Astrocyte (in vitro differentiated cells and primary cell): ENCODE data around the gene SYT8. TPM values are rescaled to one million over a fixed set of nuclear protein-coding genes. Genes with fewer than 3 reads are reported as not detected.

ENCODE experiments used
- DNase-seq: peaks from one replicate; pipeline ENCODE4 v3.0.0-alpha.2; 2010; ENCODE audit warnings: low read depth
- FAIRE-seq: peaks from 2 replicates; lab custom pipeline; 2011; peaks lifted over from hg19 to GRCh38; lab: Jason Lieb, UNC
- H2AFZ ChIP-seq: 2 replicates; pipeline ENCODE4 v1.6.0; 2012; ENCODE audit warnings: low read depth, low read length, inconsistent platforms
- H3K27ac ChIP-seq: 2 replicates; pipeline ENCODE4 v1.5.1; 2011; ENCODE audit warnings: low read depth, low read length, inconsistent platforms
- H3K27me3 ChIP-seq: 2 replicates; pipeline ENCODE4 v1.6.0; 2011; ENCODE audit warnings: low read length, inconsistent platforms; ENCODE audit not compliant: insufficient read depth
- H3K36me3 ChIP-seq: 2 replicates; pipeline ENCODE4 v1.5.1; 2011; ENCODE audit warnings: low read length, inconsistent platforms; ENCODE audit not compliant: insufficient read depth
- H3K4me1 ChIP-seq: 2 replicates; pipeline ENCODE4 v1.5.1; 2011; ENCODE audit warnings: low read length, inconsistent platforms; ENCODE audit not compliant: insufficient read depth
- H3K4me2 ChIP-seq: 2 replicates; pipeline ENCODE4 v1.6.0; 2012; ENCODE audit warnings: low read length, inconsistent platforms
- H3K4me3 ChIP-seq: 2 replicates; pipeline ENCODE4 v1.5.1; 2011; ENCODE audit warnings: low read depth, mild to moderate bottlenecking, low read length, inconsistent platforms; ENCODE audit not compliant: insufficient read depth
- H3K79me2 ChIP-seq: 2 replicates; pipeline ENCODE4 v1.6.0; 2012; ENCODE audit warnings: mild to moderate bottlenecking, low read length, inconsistent platforms; ENCODE audit not compliant: insufficient read depth
- H3K9ac ChIP-seq: 2 replicates; pipeline ENCODE4 v1.6.0; 2012; ENCODE audit warnings: mild to moderate bottlenecking, low read length, inconsistent platforms
- H3K9me3 ChIP-seq: 2 replicates; pipeline ENCODE4 v1.5.1; 2012; ENCODE audit warnings: low read depth, mild to moderate bottlenecking, low read length, inconsistent platforms; ENCODE audit not compliant: insufficient read depth
- H4K20me1 ChIP-seq: 2 replicates; pipeline ENCODE4 v1.6.0; 2012; ENCODE audit warnings: low read length, inconsistent platforms; ENCODE audit not compliant: insufficient read depth
- H3K27ac Mint-ChIP-seq: one replicate; pipeline ENCODE4 v1.8.0; 2021; ENCODE audit warnings: mild to moderate bottlenecking, mixed read lengths; ENCODE audit not compliant: unreplicated experiment
- H3K27me3 Mint-ChIP-seq: one replicate; pipeline ENCODE4 v1.8.0; 2021; ENCODE audit warnings: low read depth, mixed read lengths; ENCODE audit not compliant: unreplicated experiment
- H3K36me3 Mint-ChIP-seq: one replicate; pipeline ENCODE4 v1.8.0; 2021; ENCODE audit warnings: low read depth, mixed read lengths; ENCODE audit not compliant: unreplicated experiment
- H3K4me1 Mint-ChIP-seq: one replicate; pipeline ENCODE4 v1.8.0; 2021; ENCODE audit warnings: low read depth, mixed read lengths; ENCODE audit not compliant: unreplicated experiment
- H3K4me3 Mint-ChIP-seq: one replicate; pipeline ENCODE4 v1.8.0; 2021; ENCODE audit warnings: mild to moderate bottlenecking, moderate library complexity, mixed read lengths; ENCODE audit not compliant: unreplicated experiment
- H3K9me3 Mint-ChIP-seq: one replicate; pipeline ENCODE4 v1.8.0; 2021; ENCODE audit warnings: mild to moderate bottlenecking, mixed read lengths; ENCODE audit not compliant: unreplicated experiment
- EZH2 ChIP-seq: IDR thresholded peaks from 2 replicates; pipeline ENCODE4 v1.6.1; 2012; ENCODE audit warnings: mild to moderate bottlenecking, low read length, inconsistent platforms; ENCODE audit not compliant: insufficient read depth
- total RNA-seq: library from RNA; stranded (reverse); gene quantifications from 2 replicates; pipeline ENCODE4 v1.2.1, GENCODE V29; 2021
- TF ChIP-seq, protein P1 (sequence below): IDR thresholded peaks from 2 replicates; pipeline ENCODE4 v1.5.1; 2011; ENCODE audit warnings: low read depth, mild to moderate bottlenecking, inconsistent platforms, low read length, moderate library complexity; ENCODE audit not compliant: insufficient read depth

SYT8 gene
- total RNA-seq, 1 donor from 2014 or later: 0.36 TPM

DNA sequence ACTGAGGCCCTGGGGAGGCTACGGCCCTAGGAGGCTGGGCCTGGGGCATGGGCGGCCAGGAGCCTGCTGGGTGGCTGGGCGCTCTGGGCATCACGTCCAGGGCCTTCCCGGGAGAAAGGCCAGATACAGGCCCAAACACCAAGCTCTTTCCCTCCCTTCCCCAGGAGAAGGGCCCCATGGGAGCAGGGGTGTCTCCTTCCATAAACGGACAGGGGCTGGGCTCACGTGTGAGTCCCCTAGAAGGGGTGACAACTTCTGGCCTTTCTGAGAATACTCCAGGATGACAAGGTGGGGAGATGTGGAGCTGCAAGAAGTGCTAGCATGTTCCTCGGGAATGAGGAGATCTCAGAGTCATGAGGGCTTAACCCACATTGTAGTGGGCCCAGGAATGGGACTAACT, 19.5 kb upstream of the SYT8 start:
- DNase-seq (no peak), FAIRE-seq (no peak)
- no peak overlapping the region for H3K9ac ChIP-seq
- no peaks in the 10 kb centered on the region for H3K36me3 ChIP-seq
- peaks cover 1% of the 10 kb centered on the region for H3K36me3 Mint-ChIP-seq
- H3K4me1 Mint-ChIP-seq: peaks cover 4% of the 10 kb centered on the region
- peaks cover 25% of the 10 kb centered on the region for H3K9me3 Mint-ChIP-seq
- H3K27ac Mint-ChIP-seq: no peak overlapping the region
- TF ChIP-seq, protein P1, sequence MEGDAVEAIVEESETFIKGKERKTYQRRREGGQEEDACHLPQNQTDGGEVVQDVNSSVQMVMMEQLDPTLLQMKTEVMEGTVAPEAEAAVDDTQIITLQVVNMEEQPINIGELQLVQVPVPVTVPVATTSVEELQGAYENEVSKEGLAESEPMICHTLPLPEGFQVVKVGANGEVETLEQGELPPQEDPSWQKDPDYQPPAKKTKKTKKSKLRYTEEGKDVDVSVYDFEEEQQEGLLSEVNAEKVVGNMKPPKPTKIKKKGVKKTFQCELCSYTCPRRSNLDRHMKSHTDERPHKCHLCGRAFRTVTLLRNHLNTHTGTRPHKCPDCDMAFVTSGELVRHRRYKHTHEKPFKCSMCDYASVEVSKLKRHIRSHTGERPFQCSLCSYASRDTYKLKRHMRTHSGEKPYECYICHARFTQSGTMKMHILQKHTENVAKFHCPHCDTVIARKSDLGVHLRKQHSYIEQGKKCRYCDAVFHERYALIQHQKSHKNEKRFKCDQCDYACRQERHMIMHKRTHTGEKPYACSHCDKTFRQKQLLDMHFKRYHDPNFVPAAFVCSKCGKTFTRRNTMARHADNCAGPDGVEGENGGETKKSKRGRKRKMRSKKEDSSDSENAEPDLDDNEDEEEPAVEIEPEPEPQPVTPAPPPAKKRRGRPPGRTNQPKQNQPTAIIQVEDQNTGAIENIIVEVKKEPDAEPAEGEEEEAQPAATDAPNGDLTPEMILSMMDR: no peak
- TF ChIP-seq EZH2: no peak
- H3K27ac ChIP-seq: no peak overlapping the region
- no peak overlapping the region for H2AFZ ChIP-seq
- no peak overlapping the region for H3K4me2 ChIP-seq
- no peak overlapping the region for H3K4me3 Mint-ChIP-seq
- no peaks in the 10 kb centered on the region for H4K20me1 ChIP-seq
- no peaks in the 10 kb centered on the region for H3K4me1 ChIP-seq
- H3K27me3 Mint-ChIP-seq: peaks cover 30% of the 10 kb centered on the region
- no peak overlapping the region for H3K4me3 ChIP-seq
- H3K9me3 ChIP-seq: peaks cover 13% of the 10 kb centered on the region
- no peaks in the 10 kb centered on the region for H3K79me2 ChIP-seq
- H3K27me3 ChIP-seq: peaks cover 2% of the 10 kb centered on the region

- DNase-seq (no peak), FAIRE-seq (no peak)
- Histone ChIP-seq H3K4me2 (no peak overlapping the region), H3K36me3 (no peaks in the 10 kb centered on the region), H3K27ac (no peak overlapping the region), H3K9me3 (peaks cover 13% of the 10 kb centered on the region), H2AFZ (no peak overlapping the region), H4K20me1 (no peaks in the 10 kb centered on the region), H3K9ac (no peak overlapping the region), H3K4me1 (peaks cover 2% of the 10 kb centered on the region), H3K27me3 (peaks cover 2% of the 10 kb centered on the region), H3K4me3 (no peak overlapping the region), H3K79me2 (no peaks in the 10 kb centered on the region)
- no peak for TF ChIP-seq EZH2
- TF ChIP-seq, protein P1: no peak
- Mint-ChIP-seq H3K4me3 (no peak overlapping the region), H3K9me3 (peaks cover 25% of the 10 kb centered on the region), H3K27me3 (peaks cover 26% of the 10 kb centered on the region), H3K4me1 (peaks cover 6% of the 10 kb centered on the region), H3K36me3 (peaks cover 1% of the 10 kb centered on the region), H3K27ac (no peak overlapping the region)
These were observed 19.0 kb upstream of the SYT8 start for GRCh38 chr11:1815751-1816150.

DNA sequence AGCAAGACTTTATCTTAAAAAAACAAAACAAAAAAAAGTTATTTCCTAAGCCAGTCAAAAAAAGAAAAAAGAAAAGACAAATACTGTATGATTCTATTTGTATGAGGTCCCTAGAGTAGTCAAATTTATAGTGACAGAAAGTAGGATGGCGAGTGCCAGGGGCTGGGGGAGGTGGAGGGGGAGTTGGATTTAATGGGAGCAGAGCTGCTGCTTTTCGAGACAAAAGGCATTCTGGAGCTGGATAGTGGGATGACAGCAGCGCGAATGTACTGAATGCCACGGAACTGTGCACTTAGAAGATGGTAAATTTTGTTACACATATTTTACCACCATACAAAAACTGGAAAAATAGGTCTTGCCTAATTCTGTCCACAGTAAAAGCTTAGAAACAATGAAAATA, 17.8 kb upstream of the SYT8 start:
- H3K4me1 ChIP-seq: peaks cover 3% of the 10 kb centered on the region
- H3K9me3 Mint-ChIP-seq: peaks cover 22% of the 10 kb centered on the region
- H4K20me1 ChIP-seq: no peaks in the 10 kb centered on the region
- no peak overlapping the region for H3K4me3 Mint-ChIP-seq
- DNase-seq (no peak), FAIRE-seq (no peak)
- H3K79me2 ChIP-seq: no peaks in the 10 kb centered on the region
- no peak overlapping the region for H3K4me3 ChIP-seq
- H2AFZ ChIP-seq: no peak overlapping the region
- peaks cover 13% of the 10 kb centered on the region for H3K9me3 ChIP-seq
- H3K27me3 Mint-ChIP-seq: peaks cover 28% of the 10 kb centered on the region
- H3K4me2 ChIP-seq: no peak overlapping the region
- no peaks in the 10 kb centered on the region for H3K36me3 ChIP-seq
- H3K27ac Mint-ChIP-seq: no peak overlapping the region
- no peak overlapping the region for H3K27ac ChIP-seq
- TF ChIP-seq, protein P1: no peak
- TF ChIP-seq EZH2: no peak
- peaks cover 6% of the 10 kb centered on the region for H3K4me1 Mint-ChIP-seq
- peaks cover 1% of the 10 kb centered on the region for H3K36me3 Mint-ChIP-seq
- H3K9ac ChIP-seq: no peak overlapping the region
- H3K27me3 ChIP-seq: no peaks in the 10 kb centered on the region
